Activated CD8-positive, alpha-beta memory T cell treated with anti-CD3 and anti-CD28 coated beads, Interleukin-2, amount 50 U/mL, for 48 hours (primary cell): ENCODE results near the gene UTS2R.

Experiments
- DNase-seq: peaks from one replicate; pipeline ENCODE4 v3.0.0-alpha.2; 2020

UTS2R gene

DNA sequence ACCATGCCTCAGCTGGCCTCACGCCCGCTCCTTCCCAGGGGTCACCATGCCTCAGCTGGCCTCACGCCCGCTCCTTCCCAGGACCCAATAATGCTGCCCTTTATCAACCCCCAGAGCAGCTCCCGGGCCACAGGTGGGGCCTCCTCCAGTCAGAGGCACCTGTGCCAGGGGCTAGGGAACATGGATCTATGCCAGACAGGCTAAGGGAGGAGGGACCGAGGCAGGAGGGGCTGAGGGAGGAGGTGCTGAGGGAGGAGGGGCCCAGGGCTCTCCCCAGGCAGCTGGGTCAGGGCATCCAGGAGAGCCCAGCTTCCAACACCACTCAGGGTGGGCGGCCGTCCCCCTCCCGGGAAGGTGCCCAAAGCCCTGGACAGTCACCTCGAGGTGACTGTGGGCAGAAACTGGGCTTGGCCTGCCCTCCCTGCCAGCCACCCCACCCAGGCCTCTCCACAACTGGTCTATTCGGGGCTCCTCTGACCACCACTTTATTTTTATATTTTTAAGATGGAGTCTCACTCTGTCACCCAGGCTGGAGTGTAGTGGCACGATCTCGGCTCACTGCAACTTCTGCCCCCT is 19.4 kb downstream of the UTS2R start:
- no peak for DNase-seq

DNA sequence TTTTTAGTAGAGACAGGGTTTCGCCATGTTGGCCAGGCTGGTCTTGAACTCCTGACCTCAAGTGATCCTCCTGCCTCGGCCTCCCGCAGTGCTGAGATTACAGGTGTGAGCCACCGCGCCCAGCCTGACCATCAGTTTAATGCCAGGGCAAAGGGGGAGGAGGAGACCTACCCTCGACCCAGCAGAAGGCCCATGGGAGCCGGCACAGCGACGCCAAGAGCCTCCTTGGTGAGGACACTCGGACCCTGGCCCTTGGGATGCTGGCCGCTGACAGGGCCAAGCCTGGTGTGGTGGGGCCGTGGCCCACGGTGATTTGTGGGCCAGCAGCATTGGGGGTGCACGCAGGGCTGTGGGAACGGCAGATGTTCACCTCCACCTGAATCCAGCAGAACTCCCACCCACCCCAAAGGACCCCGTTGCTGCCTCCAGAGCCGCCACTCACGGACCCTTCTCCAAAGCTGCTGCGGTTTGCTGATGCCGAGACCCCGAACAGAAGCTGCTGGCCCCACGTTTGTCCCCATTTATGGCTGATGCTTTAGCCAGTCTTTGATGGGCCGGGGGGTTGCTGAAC is 20.0 kb downstream of the UTS2R start:
- DNase-seq = no peak

DNA sequence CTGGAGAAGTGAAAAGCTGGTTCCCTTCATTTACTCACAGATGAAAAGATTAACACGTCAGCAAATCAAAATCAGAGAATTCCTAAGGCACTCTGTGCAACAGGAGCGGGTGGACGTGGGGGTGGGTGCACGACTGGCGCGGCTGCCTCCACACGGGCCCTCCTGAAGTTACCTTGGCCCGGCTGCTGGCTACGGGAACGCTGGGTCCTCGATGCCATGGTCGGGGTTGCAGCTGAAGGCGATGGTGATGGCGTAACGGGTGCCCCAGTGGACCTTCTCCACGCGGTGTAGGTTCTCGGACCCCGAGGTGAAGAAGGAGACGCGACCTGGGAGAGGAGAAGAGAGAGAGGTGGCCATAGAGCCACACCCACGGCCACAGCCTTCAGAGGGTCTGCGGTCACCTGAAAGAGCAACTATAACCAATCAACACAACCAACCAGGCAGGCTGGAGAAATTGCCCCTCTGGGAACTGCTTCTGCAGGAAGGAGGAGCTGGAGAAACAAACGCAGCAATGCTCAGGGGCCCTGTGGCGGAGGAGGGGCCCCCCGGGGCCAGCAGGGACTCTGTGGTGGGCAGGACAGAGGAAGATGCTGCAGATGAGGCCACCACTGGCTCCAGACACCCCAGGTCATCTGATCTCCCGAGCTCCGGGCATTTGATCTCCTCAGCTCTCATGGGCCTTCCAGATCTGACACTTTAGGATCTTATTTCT is 20.8 kb downstream of the UTS2R start:
- DNase-seq = no peak

DNA sequence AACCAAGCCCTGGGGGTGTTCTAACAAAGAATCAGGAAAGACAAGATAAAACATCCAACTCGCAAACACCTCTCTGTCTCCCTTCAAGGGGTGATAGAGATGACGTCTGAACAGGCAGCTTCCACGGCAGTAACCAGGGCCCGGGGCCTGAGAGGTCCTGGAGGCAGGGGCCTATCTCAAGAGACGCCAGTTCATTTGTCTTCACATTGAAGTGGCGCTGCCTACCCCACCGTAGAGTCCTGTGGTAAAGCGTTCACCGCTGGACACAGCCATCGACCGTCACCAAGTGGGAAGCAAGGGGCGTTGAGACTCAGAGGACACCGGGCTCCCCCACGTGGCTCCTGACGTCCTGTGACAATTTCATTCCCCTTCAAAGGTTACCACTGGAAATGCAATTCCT is 21.4 kb downstream of the UTS2R start:
- no peak for DNase-seq

DNA sequence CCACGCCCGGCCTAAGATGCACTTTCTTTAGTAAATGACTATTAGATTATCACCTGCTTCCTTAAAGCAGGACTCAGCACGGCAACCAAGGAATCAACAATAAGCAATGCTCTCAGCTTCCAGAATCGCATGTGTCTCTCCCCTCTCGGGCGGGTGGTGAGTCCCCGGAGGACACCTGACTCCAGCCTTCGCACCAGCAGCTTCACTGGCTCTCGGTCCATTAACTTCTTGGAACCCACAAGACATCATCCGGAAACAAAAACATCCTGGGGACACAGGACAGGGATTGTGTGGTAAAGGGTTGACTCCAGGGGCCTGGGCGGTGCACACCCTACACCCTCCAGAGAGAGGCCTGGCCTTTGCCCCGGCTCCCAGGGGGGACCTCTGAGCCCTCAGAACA is 22.7 kb downstream of the UTS2R start:
- DNase-seq = no peak

DNA sequence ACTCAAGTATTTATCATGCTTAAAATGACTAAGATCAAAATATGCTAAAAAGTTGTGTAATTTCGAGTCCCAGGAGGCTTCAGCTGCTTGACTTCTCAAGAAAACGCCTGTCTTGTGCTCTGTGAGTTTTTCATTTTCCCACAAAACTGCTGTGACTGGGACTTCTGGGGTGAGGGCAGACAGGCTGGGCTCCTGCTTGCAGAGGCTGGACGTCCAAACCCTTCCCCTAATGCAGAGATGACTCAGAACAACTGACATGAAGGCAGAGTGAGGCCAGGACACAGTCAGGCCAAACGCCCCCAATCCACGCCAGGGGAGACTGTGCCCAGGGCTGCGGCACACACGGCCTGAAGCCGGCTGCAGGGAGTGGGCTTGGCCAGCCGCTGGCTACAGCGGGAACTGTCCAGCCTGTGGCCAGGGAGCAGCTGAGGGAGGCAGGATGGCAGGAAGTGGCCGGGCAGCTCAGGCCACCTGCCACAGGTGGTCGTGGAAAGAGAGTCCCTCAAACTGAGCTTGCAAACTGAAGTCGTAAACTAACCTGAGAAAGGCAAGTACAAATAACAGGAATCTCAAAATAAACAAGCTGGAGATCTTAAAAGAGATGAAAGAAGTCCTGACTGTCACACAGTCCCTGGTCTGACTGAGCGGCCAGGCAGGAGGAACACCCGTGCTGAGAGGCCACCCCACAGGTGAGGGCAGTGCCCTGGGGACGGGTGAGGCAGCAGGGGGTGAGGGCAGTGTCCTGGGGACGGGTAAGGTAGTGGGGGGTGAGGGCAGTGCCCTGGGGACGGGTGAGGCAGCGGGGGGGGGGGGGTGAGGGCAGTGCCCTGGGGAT is 25.3 kb downstream of the UTS2R start:
- DNase-seq = no peak

DNA sequence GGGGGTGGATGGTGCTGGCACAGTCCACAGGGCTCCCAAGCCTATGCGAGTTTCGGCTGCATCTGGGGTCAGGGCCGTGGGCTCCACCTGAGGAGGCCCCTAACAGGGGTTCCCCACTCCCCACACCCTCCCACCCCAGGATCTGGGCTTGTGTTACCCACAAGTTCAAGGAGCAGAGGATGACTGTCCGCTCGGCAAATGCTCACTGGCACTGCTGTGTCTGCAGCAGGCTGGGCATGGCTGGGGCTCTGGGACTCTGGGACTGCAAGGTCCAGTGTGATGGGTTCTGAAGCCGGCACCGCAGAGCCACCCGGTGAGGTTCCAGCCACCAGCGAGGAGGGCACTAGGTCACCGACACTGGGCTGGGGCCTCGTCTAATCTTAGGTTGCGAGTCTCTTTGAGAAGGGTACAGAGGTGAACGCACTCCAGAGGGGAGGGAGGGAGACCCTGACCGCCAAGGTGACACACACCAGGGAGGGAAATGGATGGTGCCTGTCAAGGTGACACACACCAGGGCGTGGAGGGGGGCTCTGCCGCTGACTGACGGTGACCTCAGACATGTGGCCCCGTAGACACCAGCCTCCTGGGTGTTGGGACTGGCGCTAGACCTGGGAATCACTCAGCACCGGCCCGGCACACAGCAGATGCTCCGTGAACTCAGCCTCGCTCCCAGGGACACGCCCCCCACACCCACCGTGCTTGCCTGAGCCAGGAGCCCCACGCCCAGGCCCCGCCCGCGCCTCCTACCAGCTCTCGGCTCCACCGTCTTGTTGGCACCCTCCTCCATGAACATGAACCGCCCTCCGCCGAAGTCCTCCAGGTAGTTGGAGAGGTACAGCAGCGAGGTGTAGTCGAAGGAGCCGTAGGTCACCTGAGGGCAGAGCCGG is 26.1 kb downstream of the UTS2R start:
- DNase-seq = no peak

DNA sequence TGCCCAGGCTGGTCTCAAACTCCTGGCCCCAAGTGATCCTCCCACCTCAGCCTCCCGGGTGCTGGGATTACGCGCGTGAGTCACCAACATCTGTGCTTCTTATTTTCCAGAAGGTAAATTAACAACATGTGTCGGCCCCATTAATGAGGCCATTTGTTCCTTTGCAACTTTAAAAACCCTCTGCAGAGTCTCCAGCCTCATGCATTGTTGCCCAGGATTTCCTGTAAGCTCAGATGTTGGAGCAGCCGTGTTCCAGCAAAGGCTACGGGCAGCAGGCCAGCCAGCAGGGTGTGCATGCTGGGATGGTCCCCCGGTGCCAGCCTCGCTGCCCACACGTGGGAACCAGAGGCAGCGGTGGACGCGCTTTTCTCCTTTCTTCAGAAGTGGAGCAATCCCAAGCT is 27.5 kb downstream of the UTS2R start:
- no peak for DNase-seq

DNA sequence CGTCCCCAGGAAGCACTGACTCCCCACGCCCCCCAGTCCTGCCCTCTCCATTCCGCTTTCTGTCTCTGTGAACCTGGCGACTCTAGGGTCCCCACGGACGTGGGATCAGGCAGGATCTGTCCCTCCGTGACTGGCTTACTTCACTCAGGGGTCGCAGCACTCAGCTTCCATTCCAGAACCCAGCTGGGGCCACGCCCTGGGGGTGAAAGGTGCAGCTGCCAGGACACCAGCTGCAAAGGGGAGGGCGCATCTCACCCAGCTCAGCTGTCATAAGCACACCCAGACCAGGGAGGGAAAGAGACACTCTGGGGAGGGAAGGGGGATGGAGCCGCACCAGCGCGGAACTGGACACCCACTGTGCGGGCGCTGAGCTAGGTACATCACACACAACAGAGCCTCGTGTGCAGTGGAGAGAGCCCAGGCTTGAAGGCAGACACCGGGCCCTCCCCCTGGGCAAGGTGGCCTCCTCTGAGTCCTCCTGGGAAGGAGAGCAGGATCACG is 28.1 kb downstream of the UTS2R start:
- no peak for DNase-seq

DNA sequence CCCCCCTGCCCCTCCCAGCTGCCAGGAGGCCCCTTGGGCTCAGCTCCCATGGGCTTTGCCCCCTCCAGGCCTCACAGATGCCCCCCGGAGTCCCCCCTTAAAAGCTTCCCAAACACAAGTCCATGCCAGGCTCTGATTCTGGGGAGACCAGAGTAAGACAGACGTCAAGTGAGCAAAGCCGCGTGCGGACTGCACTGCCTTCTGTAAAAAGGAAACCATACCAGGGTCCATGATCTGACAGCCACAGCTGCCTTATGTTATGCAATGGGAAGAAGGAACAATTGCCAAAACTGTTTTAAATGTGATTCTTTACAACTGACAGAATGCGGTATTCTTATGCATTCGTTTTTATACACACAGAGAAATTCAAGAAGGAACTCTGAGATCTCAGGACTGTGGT is 28.6 kb downstream of the UTS2R start:
- DNase-seq = no peak

DNA sequence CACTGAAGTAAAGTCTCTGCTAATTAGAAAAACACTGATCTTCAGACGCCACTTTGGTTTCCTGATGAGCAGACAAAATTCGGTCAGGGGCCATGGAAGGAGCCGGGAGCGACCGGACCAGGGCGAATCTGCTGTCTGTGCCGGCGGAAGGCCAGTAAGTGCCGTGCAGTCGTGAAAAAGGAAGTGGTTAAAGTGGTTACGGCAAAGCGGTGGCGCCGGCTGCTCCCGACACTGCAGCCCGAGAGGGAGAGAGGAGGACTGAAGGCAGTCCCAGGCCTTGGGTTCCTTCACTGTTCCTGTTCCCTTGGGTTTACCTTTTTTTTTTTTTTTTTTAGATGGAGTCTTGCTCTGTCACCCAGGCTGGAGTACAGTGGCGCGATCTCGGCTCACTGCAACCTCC is 29.3 kb downstream of the UTS2R start:
- peak; percentile 80 for DNase-seq

DNA sequence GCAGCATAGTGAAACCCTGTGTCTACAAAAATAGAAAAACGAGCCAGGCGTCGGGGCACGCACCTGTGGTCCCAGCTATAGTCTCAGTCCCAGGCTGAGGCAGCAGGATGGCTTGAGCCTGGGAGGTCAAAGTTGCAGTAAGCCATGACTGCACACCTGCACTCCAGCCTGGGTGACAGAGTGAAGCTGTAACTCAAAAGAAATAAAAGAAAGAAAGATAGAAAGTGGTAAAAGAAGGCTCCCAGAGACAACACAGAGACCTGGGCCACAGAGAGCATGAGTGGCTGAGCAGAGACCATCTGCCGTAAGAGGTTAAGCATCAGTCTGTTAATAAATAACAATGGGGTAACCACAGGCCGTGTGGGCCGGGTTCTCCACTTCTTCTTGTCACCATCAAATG is 31.3 kb downstream of the UTS2R start:
- no peak for DNase-seq

DNA sequence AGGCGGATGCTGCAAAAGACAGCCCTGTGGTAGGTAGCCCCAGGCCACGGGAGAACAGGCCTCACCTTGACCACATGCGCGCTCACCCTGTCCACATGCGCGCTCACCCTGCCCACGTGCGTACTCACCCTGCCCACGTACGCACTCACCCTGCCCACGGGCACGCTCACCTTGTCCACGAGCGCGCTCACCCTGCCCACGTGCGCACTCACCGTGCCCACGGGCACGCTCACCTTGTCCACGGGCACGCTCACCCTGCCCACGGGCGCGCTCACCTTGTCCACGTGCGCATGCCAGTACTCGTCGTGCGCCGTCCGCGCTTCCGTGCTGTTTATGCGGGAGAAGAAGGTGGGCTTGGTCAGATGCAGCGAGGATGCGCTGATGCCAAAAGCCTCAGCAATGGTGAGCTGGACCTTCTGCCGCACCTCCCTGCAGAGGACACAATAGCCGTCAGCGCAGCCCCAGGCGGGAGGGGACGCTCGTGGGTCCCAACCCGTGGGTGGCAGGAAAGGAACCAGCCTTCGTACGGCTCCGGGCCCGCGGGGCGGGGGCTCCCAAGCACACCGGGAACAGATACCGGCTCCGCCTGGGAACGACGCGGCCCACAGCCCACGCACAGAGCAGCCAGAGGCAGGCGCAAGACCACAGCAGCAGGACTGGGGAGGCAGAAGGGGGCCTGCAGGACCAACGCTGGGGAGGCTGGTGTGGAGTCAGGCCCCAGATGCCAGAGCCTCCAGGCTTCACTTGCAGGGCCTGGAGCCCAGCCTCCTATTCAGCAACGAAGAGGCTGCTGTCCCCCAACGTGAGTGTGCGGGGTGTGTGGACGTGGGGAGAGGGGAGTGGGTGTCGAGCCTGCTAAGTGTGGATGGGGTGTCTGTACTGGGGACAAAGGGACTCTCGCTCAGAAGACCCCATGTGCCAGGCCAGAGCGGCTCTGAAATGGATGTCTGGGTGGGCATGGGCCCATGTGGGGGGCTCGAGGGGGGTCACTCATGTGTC is 32.4 kb downstream of the UTS2R start:
- no peak for DNase-seq

DNA sequence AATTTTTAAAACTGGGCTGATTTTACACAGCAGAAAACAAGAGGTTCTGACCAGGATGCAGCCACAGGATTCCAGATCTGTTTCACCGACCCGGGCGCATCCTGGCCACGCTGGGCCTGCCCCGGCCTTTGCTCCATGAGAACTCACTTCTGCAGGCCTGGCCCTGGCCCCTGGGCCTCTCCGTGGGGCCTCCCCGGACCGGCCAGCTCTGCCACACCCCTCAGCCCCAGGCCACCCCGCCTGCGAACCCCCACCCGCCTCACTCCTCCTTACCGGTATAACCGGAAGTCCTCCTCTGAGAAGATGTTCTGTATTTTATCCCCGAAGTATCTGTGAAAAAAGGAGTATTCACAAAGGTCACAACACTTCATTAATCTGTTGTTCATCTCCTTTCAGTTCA is 33.5 kb downstream of the UTS2R start:
- no peak for DNase-seq

DNA sequence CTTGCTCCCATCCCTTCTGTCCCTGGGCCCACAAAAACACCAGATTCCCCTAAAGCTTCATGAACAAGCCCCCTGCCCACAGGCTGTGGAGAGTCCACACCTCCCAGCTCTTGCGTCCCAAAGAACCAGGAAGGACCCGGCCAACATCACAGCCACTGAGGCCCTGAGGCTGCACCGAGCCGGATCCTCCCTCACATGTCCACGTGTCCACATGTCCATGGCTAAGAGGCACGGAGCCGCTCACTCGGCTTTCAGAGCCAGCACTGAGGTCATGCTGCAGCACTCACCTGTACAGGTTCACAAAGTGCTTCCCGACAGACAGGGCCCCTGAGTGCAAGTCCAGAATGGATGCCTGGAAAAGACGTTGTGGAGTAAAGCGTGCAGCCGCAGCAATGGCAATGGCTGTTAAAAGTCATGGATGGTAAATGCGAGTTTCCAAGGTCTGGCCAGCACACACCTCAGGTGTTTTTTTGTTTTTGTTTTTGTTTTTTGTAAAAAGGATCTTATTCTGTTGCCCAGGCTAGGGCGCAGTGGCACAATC is 34.6 kb downstream of the UTS2R start:
- DNase-seq = no peak

DNA sequence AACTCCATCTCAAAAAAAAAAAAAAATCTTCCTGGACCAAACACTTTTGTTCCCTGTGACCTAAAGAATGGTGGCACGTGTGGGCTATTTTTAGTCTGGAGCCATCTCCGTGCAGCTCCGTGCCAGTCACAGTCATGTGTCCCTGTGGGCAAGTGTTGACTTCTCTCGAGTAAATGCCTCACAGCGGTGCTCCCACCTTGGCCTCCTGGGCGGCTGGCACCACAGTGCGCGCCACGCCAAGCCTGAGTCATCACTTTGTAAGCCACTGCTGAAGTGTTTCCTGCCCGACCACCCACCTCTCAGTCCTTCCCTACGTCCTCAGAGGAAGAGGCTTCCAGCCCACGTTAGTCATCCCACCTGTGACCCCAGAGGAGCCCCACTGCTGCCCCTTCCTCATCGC is 35.7 kb downstream of the UTS2R start:
- DNase-seq = no peak

DNA sequence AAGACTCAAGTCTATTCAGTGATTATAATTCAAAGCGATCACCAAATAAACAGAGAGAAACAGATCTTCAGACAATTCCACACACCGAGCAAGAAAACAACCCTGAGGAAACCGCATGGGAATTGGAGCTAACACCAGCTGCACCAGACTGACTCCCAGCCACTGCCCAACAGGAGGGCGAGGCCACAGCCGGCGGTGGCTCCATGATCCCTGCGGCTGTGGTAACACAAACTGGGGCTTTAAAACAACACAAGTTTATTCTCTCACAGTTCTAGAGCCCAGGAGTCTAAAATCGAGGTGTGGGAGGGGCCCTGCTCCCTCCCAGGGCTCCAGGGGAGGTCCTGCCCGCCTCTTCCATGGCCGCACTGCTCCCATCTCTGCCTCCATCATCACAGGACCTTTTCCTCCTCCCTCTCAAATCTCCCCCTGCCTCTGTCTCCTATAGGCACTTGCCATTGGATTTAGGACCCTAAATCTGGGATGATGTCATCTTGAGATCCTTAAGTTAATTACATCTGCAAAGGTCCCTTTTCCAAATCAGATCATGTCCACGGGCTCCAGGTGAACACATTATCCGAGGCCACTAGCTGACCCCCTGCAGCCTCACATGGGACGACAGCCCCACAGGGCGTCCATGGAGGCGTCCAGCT is 36.8 kb downstream of the UTS2R start:
- no peak for DNase-seq

DNA sequence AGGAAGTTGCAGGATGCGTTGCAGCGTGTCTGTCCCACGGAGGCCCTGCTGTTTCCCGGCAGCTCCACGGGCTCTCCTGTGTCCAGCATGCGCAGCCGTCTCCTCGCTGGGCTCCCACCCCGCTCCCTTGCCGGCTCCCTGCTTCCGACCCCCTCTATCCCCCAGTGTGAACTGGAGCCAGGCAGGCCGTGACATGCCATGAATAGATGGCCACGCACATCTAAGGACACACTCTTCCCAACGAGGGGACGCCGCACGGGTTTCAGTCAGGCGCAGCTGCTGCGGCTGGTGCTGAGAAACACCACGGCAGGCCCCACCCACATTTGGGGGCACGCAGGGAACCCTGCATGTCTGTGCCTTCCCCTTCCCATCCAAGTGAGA is 37.4 kb downstream of the UTS2R start:
- DNase-seq = no peak

DNA sequence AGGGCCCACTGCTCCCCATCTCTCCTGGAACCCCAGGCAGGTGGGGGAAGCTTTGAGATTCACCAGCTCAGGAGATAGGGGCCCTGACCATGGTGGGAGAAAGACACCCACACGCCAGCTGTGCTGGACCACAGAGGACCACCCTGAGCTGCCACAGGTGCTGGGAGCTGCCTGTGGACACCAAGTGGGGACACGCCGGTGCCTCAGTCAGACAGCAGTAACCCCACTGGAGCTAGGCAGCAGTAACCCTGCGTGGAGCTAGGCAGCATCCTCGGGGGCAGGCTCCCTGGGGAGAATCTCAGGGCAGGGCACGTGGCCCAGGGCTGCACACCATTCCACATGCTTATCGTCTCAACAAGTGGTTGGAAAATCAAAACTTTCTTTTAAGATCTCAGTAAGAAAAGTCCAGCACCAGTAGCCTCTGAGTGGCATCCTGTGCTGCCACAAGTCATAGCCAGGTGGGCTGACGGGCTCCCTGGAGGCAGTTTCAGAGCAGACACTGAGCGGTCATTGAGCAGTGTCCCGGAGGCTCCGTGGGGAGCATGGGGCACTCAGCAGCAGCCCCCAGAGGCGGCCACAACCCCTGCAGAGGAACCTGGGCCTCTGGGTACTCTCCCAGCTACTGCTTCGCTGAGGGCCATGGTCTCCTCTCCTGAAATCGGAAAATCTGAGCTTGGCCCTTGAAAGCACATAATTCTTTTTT is 38.6 kb downstream of the UTS2R start:
- DNase-seq = no peak
